ENCODE results near the gene BTG2.

BTG2 gene

DNA sequence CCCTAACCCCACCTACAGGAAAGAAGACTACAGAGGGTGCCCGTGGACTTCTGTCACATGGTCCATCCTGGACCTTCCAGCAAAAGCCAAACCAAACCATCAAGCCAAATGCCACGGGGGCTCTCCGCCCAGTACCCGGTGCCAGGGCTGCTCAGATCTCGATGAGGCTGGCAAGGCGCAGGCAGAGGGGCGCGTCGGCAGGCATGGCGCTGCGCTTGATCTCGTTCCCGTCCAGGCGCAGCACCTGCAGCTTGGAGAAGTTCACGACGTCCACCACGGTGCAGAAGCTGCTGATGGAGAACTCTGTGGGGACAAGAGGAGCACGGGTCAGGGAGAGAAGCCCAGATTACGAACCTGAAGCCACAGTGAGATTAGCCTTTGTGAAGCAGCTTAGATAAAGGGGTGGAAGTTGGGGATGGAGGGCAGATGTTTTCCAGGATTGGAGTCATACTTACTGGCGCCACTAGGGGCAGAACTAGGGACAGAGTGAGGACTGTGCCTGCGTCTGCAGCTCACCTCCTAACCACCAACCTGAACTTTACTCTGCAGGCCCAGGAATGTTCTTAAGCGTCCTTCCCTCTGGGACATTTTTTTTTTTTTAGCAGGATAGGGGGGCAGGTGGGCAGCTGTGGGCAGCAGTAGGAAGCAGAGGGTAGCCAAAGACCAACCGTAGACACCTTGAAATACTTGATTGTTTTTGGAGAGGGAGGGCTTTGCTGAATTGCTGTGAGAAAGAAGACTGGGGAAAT lies 37.0 kb downstream of the BTG2 start:
- no peaks in the 10 kb centered on the region for H3K79me2 ChIP-seq (ENCODE audit: insufficient read depth, low read length)
- peak overlapping the region; percentile 7; the same call in 1 of the 2 replicates for H3K4me2 ChIP-seq (ENCODE audit: low read length)
- no peaks in the 10 kb centered on the region for H3K9me2 ChIP-seq (ENCODE audit: low read depth, low read length)
- no peaks in the 10 kb centered on the region for H3F3A ChIP-seq (ENCODE audit: insufficient read depth, low read length)
- H3K27ac ChIP-seq (ENCODE audit: low read depth, low read length, poor library complexity, severe bottlenecking), result no peak overlapping the region
- H4K20me1 ChIP-seq (ENCODE audit: insufficient read depth, low read length), result no peaks in the 10 kb centered on the region
- H2AFZ ChIP-seq (ENCODE audit: low read length), result no peak overlapping the region
- H3K4me1 ChIP-seq (ENCODE audit: insufficient read depth, low read length, severe bottlenecking), result peaks cover 71% of the 10 kb centered on the region
- no peak for TF ChIP-seq EZH2 (IDR thresholded peaks at IDR 0.05; ENCODE audit: borderline replicate concordance, low read length)
- TF ChIP-seq, protein P1, sequence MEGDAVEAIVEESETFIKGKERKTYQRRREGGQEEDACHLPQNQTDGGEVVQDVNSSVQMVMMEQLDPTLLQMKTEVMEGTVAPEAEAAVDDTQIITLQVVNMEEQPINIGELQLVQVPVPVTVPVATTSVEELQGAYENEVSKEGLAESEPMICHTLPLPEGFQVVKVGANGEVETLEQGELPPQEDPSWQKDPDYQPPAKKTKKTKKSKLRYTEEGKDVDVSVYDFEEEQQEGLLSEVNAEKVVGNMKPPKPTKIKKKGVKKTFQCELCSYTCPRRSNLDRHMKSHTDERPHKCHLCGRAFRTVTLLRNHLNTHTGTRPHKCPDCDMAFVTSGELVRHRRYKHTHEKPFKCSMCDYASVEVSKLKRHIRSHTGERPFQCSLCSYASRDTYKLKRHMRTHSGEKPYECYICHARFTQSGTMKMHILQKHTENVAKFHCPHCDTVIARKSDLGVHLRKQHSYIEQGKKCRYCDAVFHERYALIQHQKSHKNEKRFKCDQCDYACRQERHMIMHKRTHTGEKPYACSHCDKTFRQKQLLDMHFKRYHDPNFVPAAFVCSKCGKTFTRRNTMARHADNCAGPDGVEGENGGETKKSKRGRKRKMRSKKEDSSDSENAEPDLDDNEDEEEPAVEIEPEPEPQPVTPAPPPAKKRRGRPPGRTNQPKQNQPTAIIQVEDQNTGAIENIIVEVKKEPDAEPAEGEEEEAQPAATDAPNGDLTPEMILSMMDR (IDR thresholded peaks at IDR 0.05; ENCODE audit: low read length), result peak; percentile 85
- H3K36me3 ChIP-seq (ENCODE audit: insufficient read depth, low read length), result no peaks in the 10 kb centered on the region
- no peak overlapping the region for H3K4me3 ChIP-seq (ENCODE audit: low read depth, low read length, poor library complexity, severe bottlenecking)
- no peaks in the 10 kb centered on the region for H3K27me3 ChIP-seq (ENCODE audit: insufficient read depth, low read length)
- H3K9ac ChIP-seq (ENCODE audit: low read length), result no peak overlapping the region
- H3K9me3 ChIP-seq (ENCODE audit: low read length), result no peaks in the 10 kb centered on the region

- Histone ChIP-seq H3F3A (ENCODE audit: insufficient read depth, low read length) (no peaks in the 10 kb centered on the region), H3K4me3 (ENCODE audit: low read depth, low read length, poor library complexity, severe bottlenecking) (no peak overlapping the region), H4K20me1 (ENCODE audit: insufficient read depth, low read length) (no peaks in the 10 kb centered on the region), H3K9me3 (ENCODE audit: low read length) (no peaks in the 10 kb centered on the region), H3K9me2 (ENCODE audit: low read depth, low read length) (no peaks in the 10 kb centered on the region), H3K9ac (ENCODE audit: low read length) (no peak overlapping the region), H3K36me3 (ENCODE audit: insufficient read depth, low read length) (no peaks in the 10 kb centered on the region), H2AFZ (ENCODE audit: low read length) (no peak overlapping the region), H3K27ac (ENCODE audit: low read depth, low read length, poor library complexity, severe bottlenecking) (no peak overlapping the region), H3K4me1 (ENCODE audit: insufficient read depth, low read length, severe bottlenecking) (peaks cover 62% of the 10 kb centered on the region), H3K79me2 (ENCODE audit: insufficient read depth, low read length) (no peaks in the 10 kb centered on the region), H3K27me3 (ENCODE audit: insufficient read depth, low read length) (no peaks in the 10 kb centered on the region), H3K4me2 (ENCODE audit: low read length) (no peak overlapping the region)
- TF ChIP-seq, protein P1 (IDR thresholded peaks at IDR 0.05; ENCODE audit: low read length), result no peak
- TF ChIP-seq EZH2 (IDR thresholded peaks at IDR 0.05; ENCODE audit: borderline replicate concordance, low read length), result no peak
These were observed 38.8 kb downstream of the BTG2 start for GRCh38 chr1:203343956-203344754.

- H3K4me3 ChIP-seq (ENCODE audit: low read depth, low read length, poor library complexity, severe bottlenecking), result no peak overlapping the region
- no peak overlapping the region for H2AFZ ChIP-seq (ENCODE audit: low read length)
- H3K9me2 ChIP-seq (ENCODE audit: low read depth, low read length), result no peaks in the 10 kb centered on the region
- peak overlapping the region; percentile 1 for H3K27ac ChIP-seq (ENCODE audit: low read depth, low read length, poor library complexity, severe bottlenecking)
- TF ChIP-seq, protein P1 (IDR thresholded peaks at IDR 0.05; ENCODE audit: low read length), result peak; percentile 56
- TF ChIP-seq EZH2 (IDR thresholded peaks at IDR 0.05; ENCODE audit: borderline replicate concordance, low read length), result no peak
- no peaks in the 10 kb centered on the region for H3K79me2 ChIP-seq (ENCODE audit: insufficient read depth, low read length)
- H3K36me3 ChIP-seq (ENCODE audit: insufficient read depth, low read length), result no peaks in the 10 kb centered on the region
- H3K4me2 ChIP-seq (ENCODE audit: low read length), result no peak overlapping the region; the same call in 1 of the 2 replicates
- no peaks in the 10 kb centered on the region for H3K27me3 ChIP-seq (ENCODE audit: insufficient read depth, low read length)
- no peaks in the 10 kb centered on the region for H4K20me1 ChIP-seq (ENCODE audit: insufficient read depth, low read length)
- no peaks in the 10 kb centered on the region for H3K9me3 ChIP-seq (ENCODE audit: low read length)
- no peak overlapping the region; the same call in 1 of the 2 replicates for H3K9ac ChIP-seq (ENCODE audit: low read length)
- peaks cover 55% of the 10 kb centered on the region for H3K4me1 ChIP-seq (ENCODE audit: insufficient read depth, low read length, severe bottlenecking)
- no peaks in the 10 kb centered on the region for H3F3A ChIP-seq (ENCODE audit: insufficient read depth, low read length)
These were observed 40.9 kb downstream of the BTG2 start for GRCh38 chr1:203346060-203346768.
